ENCODE measurements around the gene SYDE2. TPM values are rescaled to one million over a fixed set of nuclear protein-coding genes. Genes with fewer than 3 reads are reported as not detected.

The SYDE2 gene
- total RNA-seq, 1 donor from 2014 or later: 4.0 TPM

GRCh38 chr1:85124091-85124490, 76.7 kb downstream of the SYDE2 start:
- DNase-seq (ENCODE audit: low read depth, low spot score): no peak

- DNase-seq (ENCODE audit: low read depth, low spot score): no peak
Observed at GRCh38 chr1:85122169-85122568, 78.6 kb downstream of the SYDE2 start.

GRCh38 chr1:85121744-85122143, 79.1 kb downstream of the SYDE2 start:
- DNase-seq (ENCODE audit: low read depth, low spot score): no peak

- no peak for DNase-seq (ENCODE audit: low read depth, low spot score)
Observed at GRCh38 chr1:85118751-85119150, 82.1 kb downstream of the SYDE2 start.

GRCh38 chr1:85116856-85117255, 84.0 kb downstream of the SYDE2 start:
- no peak for DNase-seq (ENCODE audit: low read depth, low spot score)

- no peak for DNase-seq (ENCODE audit: low read depth, low spot score)
Observed at GRCh38 chr1:85115933-85116332, 84.9 kb downstream of the SYDE2 start.

- no peak for DNase-seq (ENCODE audit: low read depth, low spot score)
Observed at GRCh38 chr1:85111695-85112094, 89.1 kb downstream of the SYDE2 start.

GRCh38 chr1:85109475-85109874, 91.3 kb downstream of the SYDE2 start:
- DNase-seq (ENCODE audit: low read depth, low spot score): peak; percentile 36

Other genes starting within 250 kb of the SYDE2 start
- 0.13 and 0.18 TPM in 2 replicates for gene MCOLN2, start 203.9 kb downstream of the SYDE2 start, total RNA-seq
- gene MCOLN3, start 152.5 kb downstream of the SYDE2 start, total RNA-seq: 0.07 TPM in 1 of 2 replicates, not detected in the other
- gene C1orf52, start 58.6 kb upstream of the SYDE2 start, total RNA-seq: 16.2 and 24.4 TPM in 2 replicates
- 54.9 and 69.8 TPM in 2 replicates for gene BCL10, start 75.6 kb upstream of the SYDE2 start, total RNA-seq

Measured in pulmonary artery endothelial cell (primary cell).